Coronary artery (tissue), 2 donors: Measurements from ENCODE around the gene DDX5.

ENCODE experiments used
- DNase-seq: peaks from one replicate; pipeline ENCODE4 v3.0.0-alpha.2; 2017; ENCODE audit warnings: low spot score
- H3K27ac ChIP-seq, 2 donors: fragments of 200-600 bp; sonication (generic); one replicate each; pipeline ENCODE4 v1.5.1; 2016 to 2019
- H3K4me3 ChIP-seq: fragments of 200-600 bp; sonication (generic); 2 replicates; pipeline ENCODE4 v1.5.1; 2016; ENCODE audit warnings: mild to moderate bottlenecking, moderate library complexity
- CTCF ChIP-seq: fragments of 200-600 bp; sonication (generic); IDR thresholded peaks from one replicate; pipeline ENCODE4 v1.5.1; 2019; ENCODE audit warnings: antibody characterized with exemption

The DDX5 gene

GRCh38 chr17:64515419-64515818 is 9.3 kb upstream of the DDX5 start:
- no peak overlapping the region for H3K27ac ChIP-seq
- no peak overlapping the region for H3K4me3 ChIP-seq
- TF ChIP-seq CTCF: no peak
- no peak for DNase-seq

- no peak for TF ChIP-seq CTCF
- no peak for DNase-seq
- H3K27ac ChIP-seq: no peak overlapping the region
- peak overlapping the region; percentile 3 for H3K4me3 ChIP-seq
These were observed 3.1 kb upstream of the DDX5 start for GRCh38 chr17:64509179-64509578.

GRCh38 chr17:64508683-64509082 is 2.6 kb upstream of the DDX5 start:
- Histone ChIP-seq H3K4me3 (peak overlapping the region; percentile 3), H3K27ac (no peak overlapping the region)
- no peak for TF ChIP-seq CTCF
- no peak for DNase-seq

GRCh38 chr17:64507413-64507782 is 1.3 kb upstream of the DDX5 start:
- DNase-seq: no peak
- TF ChIP-seq CTCF: peak; percentile 19
- Histone ChIP-seq H3K4me3 (peak overlapping the region; percentile 90), H3K27ac (peak overlapping the region; percentile 99 to 100)

GRCh38 chr17:64506576-64507412 is 705 bp upstream of the DDX5 start, which contains the start of gene CEP95:
Gene CEP95, plus strand, starts transcription at chr17:64506977. Its CDS starts 121 bp downstream, at chr17:64507098.
- TF ChIP-seq CTCF: no peak
- H3K27ac ChIP-seq: peak within 1 kb of the TSS; percentile 99 to 100
- peak; percentile 97 for DNase-seq
- H3K4me3 ChIP-seq: peak within 1 kb of the TSS; percentile 90

DNA sequence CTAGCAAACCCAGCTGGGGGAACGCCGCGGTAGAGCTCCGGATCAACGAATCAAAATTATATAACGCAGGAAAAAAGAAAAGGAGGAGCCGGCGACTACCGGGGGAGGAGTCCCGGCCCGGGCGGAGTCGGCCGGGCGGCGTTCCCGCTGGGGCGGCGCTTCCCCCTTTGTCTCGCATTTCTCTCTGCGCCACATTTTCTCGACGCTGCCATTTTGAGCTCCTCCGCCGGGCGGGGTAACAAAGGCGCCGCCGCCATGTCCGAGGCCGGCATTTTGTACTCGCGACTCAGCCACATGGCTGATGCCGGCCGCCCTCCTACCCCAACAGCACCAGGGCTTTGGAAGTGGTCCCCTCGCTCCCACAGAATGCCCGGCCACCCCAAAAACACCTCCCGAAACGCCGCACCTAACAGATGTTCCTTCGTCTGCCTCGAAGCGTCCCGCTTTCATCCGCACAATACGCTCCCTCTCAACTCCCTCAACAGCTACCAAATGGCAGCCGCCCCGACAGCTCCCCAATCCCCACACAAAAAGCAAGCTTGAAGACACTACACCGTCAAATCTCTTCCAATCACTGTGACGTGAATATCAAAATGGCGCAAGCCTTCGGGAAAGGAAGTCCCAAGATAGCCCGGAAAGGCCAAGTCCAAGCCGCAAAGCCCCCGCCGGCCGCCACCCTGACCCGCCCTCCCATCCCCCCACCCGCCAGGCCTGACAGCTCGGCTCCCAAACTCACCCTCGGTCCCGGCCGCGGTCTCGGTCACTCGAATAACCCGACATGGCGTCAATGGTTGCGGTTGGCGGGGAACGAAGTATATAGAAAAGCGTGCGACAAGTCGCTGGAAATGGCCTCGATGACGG is 519 bp downstream of the DDX5 start:
- peak; percentile 95 for DNase-seq
- no peak for TF ChIP-seq CTCF
- Histone ChIP-seq H3K4me3 (peak overlapping the region; percentile 90), H3K27ac (peak overlapping the region; percentile 99 to 100)
